ENCODE results near the gene CAPN9.
"Not testable (repeated sequence)": the region's sequence is repeated elsewhere in the genome, so short reads cannot be mapped to it uniquely, and the experiment has no call there.

CAPN9 gene, protein sequence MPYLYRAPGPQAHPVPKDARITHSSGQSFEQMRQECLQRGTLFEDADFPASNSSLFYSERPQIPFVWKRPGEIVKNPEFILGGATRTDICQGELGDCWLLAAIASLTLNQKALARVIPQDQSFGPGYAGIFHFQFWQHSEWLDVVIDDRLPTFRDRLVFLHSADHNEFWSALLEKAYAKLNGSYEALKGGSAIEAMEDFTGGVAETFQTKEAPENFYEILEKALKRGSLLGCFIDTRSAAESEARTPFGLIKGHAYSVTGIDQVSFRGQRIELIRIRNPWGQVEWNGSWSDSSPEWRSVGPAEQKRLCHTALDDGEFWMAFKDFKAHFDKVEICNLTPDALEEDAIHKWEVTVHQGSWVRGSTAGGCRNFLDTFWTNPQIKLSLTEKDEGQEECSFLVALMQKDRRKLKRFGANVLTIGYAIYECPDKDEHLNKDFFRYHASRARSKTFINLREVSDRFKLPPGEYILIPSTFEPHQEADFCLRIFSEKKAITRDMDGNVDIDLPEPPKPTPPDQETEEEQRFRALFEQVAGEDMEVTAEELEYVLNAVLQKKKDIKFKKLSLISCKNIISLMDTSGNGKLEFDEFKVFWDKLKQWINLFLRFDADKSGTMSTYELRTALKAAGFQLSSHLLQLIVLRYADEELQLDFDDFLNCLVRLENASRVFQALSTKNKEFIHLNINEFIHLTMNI

DNA sequence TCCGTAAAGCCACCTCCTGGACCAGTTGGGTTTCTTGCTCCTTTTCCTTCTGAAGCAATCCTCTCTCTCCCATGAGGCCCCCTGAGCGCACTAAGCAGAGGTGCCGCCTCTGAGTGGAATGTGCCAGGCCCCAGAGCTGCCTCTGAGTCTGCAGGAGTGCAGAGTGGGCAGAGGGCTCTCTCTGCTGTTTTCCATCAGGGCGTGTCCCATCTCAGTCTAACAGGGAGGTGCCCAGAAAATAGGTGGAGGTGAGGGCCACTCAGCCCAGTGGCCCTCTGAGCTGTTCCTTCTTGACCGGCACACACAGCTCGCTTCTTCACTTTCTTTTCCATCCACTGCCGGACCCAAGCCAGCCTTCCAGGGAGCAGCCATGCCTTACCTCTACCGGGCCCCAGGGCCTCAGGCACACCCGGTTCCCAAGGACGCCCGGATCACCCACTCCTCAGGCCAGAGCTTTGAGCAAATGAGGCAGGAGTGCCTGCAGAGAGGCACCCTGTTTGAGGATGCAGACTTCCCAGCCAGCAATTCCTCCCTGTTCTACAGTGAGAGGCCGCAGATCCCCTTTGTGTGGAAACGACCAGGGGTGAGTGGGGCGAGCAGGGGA, at the start of gene CAPN9:
CAPN9 (plus strand) TSS at position 262 of the 604 bp plus-strand sequence; CDS start at position 371, 109 bp downstream.
- no peak for DNase-seq (ENCODE audit: low read depth, low spot score)

GRCh38 chr1:230698130-230698529, 49.1 kb upstream of the CAPN9 start:
- DNase-seq (ENCODE audit: low read depth, low spot score), result no peak

DNA sequence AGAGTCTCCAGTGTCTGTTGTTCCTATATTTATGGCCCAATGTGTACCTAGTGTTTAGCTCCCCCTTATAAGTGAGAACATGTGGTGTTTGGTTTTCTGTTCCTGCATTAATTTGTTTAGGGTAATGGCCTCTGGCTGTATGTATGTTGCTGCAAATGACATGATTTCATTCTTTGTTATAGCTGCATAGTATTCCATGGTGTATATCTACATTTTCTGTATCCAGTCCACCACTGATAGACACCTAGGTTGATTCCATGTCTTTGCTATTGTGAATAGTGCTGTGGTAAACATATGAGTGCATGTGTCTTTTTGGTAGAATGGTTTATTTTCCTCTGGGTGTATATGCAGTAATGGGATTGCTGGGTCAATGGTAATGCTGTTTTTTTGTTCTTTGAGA, 48.2 kb upstream of the CAPN9 start:
- DNase-seq (ENCODE audit: low read depth, low spot score), result not testable (repeated sequence)

GRCh38 chr1:230699716-230700115, 47.5 kb upstream of the CAPN9 start:
- DNase-seq (ENCODE audit: low read depth, low spot score), result no peak

DNA sequence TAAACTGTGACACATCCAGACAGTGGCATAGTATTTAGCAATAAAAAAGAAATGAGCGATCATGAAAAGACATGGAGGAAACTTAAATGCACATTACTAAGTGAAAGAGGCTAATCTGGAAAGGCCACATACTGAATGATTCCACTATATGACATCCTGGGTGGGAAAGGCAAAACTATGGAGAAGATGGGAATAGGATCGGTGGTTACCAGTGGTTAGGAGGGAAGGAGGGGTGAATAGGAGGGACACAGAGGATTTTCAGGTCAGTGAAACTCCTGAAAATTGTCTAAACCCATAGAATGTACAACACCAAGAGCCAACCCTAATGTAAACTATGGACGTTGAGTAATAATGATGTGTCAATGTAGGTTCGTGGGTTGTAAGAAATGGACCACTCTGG, 47.1 kb upstream of the CAPN9 start:
- DNase-seq (ENCODE audit: low read depth, low spot score), result no peak

DNA sequence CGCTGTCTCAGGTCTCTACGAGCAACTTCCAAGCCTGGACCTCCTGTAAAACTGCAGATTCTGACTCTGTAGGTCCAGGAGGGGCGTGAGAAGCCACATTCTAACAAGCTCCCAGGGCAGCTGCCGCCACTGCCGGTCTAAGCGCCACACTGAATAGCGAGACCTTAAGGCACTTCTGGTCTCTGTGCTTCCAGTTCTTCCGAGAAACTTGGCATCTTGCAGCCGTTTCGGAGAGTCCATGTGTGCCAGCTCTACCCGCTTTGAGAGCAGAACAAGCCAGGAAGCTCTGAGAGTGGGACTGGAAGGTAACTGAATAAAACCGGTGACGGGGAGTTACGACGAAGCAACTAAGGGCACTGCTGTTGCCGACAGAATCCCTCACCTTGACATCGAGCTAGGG, 45.8 kb upstream of the CAPN9 start:
- no peak for DNase-seq (ENCODE audit: low read depth, low spot score)

DNA sequence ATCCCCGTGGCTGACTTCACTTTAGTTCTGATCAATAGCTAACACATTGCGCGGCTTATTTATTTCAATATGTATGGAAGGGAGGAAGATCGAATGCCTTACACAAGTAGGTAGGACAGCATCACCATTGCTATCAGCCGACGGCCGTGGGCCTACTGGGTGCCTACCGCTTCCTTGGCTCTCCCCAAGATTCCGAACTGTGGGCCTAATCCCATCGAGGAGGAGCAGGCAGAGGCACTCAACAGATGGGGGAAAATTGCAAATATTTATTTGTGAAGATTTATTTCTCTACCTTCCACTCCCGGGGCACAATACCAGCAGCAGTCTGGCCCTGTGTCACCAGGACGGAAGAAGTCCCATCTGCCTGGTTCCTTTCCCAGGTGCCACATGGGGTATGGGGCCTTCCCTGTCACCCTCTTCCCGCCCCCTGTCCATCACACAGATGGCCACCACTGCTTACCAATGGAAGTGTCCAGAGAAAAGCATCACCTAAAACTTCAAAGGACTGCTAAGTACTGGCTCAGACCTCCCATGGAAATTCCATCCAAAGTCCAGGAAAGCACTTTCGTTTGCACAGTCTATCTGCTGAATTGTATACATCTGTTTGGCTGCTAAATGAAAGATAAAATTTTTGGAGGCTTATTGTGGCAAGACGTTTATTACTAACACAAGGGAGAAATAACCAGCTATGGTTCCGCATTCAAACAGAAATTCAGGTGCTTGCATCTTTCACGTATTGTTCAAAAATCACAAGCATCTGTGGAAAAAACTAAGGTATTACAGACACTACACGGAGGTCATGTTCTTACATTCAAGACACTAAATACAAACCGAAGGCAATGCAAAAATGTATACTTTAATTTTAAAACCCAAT, 45.1 kb upstream of the CAPN9 start:
- no peak for DNase-seq (ENCODE audit: low read depth, low spot score)

DNA sequence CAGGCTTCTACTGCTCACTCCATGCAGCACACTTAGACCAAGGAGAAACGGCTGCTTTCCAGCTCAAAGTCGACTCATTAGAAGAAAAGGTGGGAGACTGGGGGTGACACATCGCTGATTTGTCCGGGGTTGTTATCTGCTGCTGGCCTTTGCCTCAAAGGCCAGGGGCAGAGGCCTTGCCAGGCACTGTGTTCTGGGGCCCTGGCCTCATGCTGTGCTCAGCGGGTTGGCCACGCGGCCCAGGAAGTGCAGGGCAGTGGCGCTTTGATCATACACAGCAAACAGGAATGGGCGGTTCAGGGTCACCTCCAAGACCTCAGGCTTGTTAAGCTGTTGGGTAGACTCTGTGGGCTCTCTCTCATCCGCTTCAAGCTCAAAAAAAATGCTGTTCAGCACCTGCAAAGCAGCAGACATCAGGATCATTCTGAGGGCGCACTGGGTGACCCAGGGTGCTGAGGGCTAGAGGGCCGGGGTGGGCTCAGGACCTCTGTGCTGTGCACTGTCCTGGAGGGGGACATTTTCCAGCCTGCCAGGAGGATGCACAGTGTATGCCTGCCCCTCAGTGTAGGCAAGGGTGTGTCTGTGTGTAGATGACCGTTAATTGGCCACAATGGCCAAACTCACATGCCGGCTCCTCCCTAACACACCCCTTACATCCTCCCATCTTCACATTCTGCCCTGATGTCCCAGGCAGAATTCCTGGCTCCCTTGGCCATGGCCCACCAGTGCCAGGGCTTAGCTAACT, 44.1 kb upstream of the CAPN9 start:
- no peak for DNase-seq (ENCODE audit: low read depth, low spot score)

- no peak for DNase-seq (ENCODE audit: low read depth, low spot score)
Observed at GRCh38 chr1:230703679-230704385, 43.4 kb upstream of the CAPN9 start.

- DNase-seq (ENCODE audit: low read depth, low spot score), result no peak
Observed at GRCh38 chr1:230704830-230705229, 42.4 kb upstream of the CAPN9 start.

DNA sequence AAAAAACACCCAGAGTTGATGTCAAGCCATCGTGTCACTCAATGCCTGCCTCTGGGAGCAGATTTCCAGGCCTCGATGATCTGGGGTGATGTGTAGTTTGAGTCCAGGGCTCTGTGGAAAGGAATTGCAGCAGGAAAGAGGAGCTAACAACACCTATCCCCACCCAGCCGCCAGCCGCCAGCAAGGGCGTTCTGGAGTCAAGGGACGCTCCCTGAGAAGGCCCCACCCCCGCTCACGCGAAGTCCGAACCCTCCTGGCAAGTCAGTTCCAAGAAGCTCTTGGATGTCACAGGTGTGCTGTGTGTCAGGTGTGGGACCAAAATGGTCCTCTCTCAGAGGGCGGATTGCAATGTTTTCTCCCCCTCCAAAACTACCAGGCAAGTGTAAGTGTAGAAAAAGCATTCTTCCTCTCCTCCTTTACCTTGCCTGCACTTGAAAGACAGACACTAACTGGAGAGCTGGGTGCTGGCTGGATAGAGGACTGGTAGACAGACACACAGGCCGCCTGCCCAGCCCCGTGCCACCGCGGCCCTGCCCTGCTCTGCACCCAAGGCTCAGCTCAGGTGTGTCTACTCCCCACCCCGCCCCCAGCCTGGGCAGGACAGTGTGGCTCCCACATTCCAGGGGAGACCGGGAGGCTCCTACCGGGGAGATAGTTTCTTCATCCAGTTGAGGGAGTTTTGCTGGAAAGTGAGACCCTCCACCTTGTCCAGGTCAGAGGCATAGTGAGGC, 41.7 kb upstream of the CAPN9 start:
- no peak for DNase-seq (ENCODE audit: low read depth, low spot score)

DNA sequence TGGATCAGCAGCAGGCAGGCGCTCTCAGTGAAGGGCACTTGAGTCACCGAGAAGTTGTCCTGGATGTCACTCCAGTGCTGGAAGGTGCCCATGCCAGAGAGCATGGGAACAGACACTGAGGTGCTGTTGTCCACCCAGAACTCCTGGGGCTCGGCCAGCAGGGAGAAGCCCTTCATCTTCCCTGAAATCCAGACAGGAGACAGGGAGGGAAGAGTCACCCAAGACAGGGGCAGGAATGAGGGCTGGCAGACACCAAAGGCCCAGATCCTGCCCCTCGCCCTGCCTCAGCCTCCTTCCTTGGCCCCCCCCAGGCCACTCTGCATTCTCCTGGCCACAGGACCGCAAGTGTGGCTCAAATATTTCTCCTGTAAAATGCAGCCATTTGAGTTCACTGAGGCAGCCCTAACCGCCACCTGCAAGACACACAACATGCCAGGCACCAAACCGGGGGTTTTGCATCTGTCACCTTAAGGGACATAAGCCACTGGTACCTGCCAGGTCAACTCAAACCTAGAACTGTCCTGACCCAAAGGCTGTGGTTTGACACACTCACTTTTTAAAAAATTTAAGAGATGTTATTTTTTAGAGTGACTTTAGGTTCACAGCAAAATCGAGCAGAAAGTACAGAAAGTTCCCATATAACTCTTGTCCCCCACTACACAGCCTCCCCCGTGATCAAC, 41.0 kb upstream of the CAPN9 start:
- no peak for DNase-seq (ENCODE audit: low read depth, low spot score)

GRCh38 chr1:230706887-230707731, 40.1 kb upstream of the CAPN9 start:
- no peak for DNase-seq (ENCODE audit: low read depth, low spot score)

GRCh38 chr1:230707732-230708630, 39.2 kb upstream of the CAPN9 start:
- DNase-seq (ENCODE audit: low read depth, low spot score), result no peak

DNA sequence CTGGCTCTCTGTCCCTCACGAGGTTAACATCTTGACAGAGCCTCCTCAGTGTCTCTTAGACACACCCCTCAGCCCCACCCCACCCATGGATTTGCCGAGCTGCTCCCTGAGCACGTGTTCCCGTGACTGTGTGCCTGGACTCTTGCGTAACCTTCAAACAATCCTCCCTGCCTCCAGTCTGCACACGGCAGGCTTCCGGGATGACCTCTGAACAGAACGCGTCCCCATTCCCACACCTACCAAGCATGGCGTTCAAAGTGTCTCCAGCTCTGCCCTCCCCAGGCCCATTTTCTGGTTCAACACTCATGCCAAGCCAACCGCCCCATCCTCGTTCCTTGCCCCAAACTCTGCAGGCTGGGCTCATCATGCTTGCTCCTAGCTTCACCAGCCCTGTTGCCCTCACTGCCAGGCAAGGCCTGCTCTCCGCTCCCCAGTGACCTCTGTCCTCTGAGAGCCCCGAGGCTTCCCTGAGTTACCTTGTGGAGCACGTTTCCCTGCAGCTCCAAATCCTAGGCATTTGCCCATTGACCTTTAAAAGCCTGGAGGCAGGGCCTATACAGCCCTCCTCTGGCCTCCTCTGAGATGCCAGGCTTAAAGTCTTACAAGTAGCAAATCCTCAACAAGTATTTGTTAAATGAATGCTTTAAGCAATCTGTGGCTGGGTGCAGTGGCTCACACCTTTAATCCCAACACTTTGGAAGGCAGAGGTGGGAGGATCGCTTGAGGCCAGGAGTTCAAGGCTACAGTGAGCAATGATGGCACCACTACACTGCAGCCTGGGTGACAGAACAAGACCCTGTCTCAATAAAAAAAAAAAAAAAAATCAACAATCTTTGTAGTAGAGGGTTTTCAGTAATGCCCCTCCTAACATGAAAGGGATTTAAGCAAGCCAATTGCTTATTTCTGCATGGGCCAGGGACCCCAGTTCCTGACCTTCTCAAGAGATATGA, 38.3 kb upstream of the CAPN9 start:
- DNase-seq (ENCODE audit: low read depth, low spot score), result no peak
